GM12891 (cell line): Measurements from ENCODE around the gene LSM3.

ENCODE experiments used
- DNase-seq: peaks from one replicate; pipeline ENCODE4 v3.0.0; 2011; ENCODE audit warnings: low spot score; ENCODE audit not compliant: insufficient read length
- FAIRE-seq: peaks from 2 replicates; lab custom pipeline; 2011; peaks lifted over from hg19 to GRCh38; lab: Jason Lieb, UNC
- PAX5 ChIP-seq: IDR thresholded peaks from 2 replicates; pipeline ENCODE4 v1.6.1; 2011; ENCODE audit warnings: low read length, moderate library complexity, mild to moderate bottlenecking; ENCODE audit not compliant: insufficient read depth, severe bottlenecking
- POLR2A ChIP-seq: IDR thresholded peaks from 2 replicates; pipeline ENCODE4 v1.6.1; 2011; ENCODE audit warnings: low read depth, low read length, control low read depth
- POLR2AphosphoS5 ChIP-seq: IDR thresholded peaks from 2 replicates; pipeline ENCODE4 v1.6.1; 2011; ENCODE audit warnings: low read depth, low read length, control low read depth
- POU2F2 ChIP-seq: IDR thresholded peaks from 2 replicates; pipeline ENCODE4 v1.6.1; 2011; ENCODE audit warnings: low read depth, mild to moderate bottlenecking, control low read depth, low read length, moderate library complexity
- SPI1 ChIP-seq: IDR thresholded peaks from 2 replicates; pipeline ENCODE4 v1.6.1; 2011; ENCODE audit warnings: low read depth, low read length, control low read depth
- TAF1 ChIP-seq: IDR thresholded peaks from 2 replicates; pipeline ENCODE4 v1.6.1; 2011; ENCODE audit warnings: low read depth, low read length, control low read depth

LSM3 gene

DNA sequence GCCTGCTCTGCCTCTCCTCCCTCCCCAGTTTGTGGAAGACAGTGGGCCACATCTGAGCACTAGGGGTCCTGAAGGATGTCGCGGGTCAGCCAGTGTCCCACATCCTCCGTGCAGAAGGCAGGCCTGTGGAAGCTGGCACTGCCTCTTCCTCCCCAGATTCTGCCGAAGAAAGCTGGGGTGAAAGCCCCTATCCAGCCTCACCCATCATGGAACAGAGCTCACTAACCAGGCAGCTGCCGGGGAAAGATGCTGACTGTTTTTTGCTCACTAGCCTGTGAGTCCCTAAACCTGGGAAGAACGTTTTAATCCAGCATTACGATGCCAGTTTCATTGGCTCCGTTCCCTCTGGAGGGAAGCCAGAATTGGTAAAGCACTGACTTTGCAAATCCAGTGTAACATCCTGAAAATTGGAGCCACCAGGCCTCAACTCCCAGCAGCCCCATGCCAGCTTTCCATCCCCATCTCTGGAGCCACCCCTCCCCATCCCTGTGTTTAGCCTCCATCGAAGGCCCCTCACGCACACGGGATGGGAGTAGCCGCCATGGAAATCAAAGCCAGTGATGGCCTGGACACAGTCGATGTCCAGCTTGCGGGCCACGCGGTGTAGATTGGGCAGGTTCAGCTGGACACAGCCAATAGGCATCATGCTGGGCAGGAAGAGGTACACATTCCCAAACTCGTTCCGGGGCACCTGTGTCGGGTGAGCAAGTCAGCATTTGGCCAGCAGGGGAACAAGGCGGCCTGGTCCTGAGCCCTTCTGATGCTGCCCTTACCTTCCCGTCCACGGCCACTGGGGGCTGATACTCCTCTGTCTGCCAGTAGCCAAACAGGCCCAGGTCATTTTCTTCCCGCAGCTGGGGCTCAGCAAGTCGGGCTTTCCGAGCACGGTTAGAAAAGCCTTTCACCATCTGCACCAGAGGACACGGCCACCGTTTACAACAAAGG is 30.3 kb upstream of the LSM3 start:
- no peak for DNase-seq
- TF ChIP-seq SPI1 (no peak), POU2F2 (no peak), POLR2A (no peak), PAX5 (no peak)

DNA sequence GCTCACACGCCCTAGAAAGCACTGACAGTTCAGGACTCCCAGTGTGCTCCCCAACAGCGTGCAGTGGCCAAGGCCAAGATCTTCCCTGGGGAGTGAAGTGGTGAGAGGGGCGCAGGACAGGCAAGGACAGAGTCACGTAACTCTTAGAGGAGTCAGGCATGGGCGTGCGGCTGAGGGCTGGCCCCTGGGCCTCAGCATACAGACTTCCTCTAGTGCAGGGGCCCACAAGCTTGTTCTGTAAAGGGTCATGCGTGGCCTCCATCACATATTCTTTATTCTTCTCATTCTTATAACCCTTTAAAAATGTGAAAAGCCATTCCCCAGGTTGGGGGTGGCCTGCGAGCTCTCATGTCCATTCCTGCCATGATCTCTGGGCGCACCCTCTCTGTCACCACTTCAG is 28.5 kb upstream of the LSM3 start:
- TF ChIP-seq POU2F2 (no peak), PAX5 (no peak), SPI1 (no peak), TAF1 (no peak), POLR2AphosphoS5 (no peak)
- FAIRE-seq (no peak), DNase-seq (no peak)

More for the DNA sequence above, 30.3 kb upstream of the LSM3 start:
- FAIRE-seq: no peak

DNA sequence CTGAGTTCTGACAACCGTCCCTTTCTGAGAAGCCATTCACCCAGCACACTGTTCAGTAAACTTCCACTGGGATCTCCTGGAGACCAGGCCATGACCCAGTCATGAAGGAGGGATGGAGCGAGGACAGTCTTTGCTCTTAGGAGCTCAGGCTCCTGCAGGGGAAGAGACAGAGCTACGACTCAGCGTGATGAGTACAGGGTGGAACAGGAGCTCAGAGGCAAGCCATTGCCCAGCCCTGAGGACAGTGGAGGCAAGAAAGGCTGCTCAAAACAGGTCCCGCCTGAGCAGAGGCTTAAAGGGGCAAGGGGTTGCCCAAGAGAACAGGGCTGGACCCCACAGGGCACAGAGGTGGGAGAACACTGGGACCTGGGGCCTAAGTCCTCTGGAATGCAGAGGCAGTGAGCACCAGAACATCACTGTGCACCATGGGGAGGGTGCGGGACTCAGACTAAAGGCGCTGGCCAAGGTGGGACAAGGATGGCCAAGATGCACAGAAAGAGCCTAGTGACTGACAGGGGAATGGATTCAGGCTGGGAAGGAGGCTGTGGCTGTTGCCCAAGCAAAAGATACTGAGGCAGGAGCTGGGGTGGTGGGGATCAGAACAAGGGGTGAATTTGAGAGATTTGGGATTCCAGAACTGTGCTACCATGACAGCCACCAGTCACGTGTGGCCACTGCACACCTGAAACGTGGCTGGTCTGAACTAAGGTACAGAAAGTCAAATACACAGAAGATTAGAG is 28.0 kb upstream of the LSM3 start:
- DNase-seq (no peak), FAIRE-seq (no peak)
- TF ChIP-seq PAX5 (no peak), POLR2A (no peak), SPI1 (no peak)

DNA sequence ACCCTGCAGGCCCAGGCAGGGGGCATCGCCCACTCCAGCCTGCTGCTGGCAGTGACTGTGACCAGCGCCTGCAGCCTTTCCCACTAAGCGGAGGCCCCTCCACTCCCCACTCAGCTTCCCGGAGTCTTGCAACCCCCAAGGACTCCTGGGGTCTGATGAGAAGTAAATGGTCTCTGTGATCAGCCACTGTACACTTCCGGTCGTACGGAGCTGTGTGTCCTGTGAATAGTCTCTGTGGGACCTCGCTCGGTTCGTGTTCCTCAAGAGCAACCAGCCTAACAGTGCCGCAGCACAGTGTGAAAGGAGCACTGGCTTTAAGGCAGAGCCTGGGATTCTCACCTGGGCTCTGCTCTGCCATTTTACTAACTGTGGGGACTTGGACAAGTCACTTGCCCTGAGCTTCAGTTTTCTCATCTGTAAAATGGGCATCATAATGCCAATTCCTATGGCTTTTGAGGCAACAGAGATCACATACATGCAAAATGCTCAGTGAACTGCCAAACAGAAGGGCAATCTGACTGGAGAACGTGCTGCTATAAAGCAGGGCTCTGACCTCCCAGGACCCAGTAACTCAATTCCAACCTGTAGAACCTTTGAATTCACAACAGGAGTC is 27.0 kb upstream of the LSM3 start:
- FAIRE-seq (no peak), DNase-seq (no peak)
- TF ChIP-seq POLR2A: 0 out of 2 replicates have a peak, but pooled peaks have one; percentile 25
- TF ChIP-seq SPI1: no peak

DNA sequence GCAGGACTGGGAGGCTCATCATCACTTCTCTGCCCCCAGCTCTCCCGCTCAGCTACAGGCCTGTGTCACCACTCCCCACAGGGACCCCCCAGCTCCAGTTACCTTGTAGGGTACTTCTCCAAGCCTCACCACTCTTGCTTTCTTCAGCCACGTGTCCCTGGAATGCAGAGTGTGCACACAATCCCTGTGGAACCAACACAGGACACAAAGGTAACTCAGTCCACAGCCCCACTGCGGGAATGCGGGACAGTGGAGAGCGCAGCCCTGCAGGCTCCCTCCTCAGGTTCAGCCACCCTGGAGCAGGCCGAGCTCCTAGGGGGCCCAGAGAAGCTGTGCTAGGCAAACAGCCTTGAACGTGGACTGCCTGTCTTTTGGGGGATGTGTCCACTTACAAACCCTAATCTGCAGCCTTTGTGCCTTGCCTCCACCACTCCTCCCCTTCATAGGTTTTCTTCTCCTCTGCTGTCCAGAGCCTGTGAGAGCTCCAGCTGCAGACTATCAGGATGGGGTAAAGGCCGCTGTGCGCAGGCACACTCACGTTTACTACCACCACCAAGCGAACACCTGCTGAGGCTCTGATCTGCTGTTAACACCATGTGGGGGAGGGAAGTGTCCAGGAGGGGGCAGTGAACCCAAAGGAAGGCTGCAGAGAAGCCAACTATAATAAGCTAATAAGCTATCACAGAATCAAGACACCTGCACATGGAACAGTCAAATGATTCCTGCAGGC is 26.2 kb upstream of the LSM3 start:
- no peak for DNase-seq
- no peak for TF ChIP-seq POLR2AphosphoS5
- no peak for TF ChIP-seq PAX5
- no peak for TF ChIP-seq TAF1
- no peak for TF ChIP-seq POU2F2
- no peak for TF ChIP-seq SPI1
- no peak for TF ChIP-seq POLR2A
- FAIRE-seq: no peak

DNA sequence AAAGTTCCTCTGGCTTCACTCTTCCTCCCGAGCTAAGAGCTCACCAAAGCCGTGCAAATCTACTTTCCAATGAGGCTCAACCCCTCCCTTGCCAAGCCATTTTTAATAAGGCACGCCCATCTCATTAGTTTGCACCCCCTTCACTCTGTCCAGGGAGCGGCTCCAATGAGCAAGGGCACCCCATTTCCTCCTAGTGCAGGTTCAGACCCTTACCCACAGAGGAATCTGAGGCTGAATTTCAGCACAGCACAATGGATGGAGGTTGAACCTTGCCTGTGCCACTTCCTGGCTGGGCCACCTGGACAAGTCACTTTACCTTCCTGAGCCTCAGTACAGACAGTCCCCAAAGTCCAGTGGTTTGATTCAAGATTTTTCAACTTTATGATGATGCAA is 25.7 kb upstream of the LSM3 start:
- TF ChIP-seq POU2F2 (no peak), SPI1 (no peak)
- FAIRE-seq (no peak), DNase-seq (no peak)

DNA sequence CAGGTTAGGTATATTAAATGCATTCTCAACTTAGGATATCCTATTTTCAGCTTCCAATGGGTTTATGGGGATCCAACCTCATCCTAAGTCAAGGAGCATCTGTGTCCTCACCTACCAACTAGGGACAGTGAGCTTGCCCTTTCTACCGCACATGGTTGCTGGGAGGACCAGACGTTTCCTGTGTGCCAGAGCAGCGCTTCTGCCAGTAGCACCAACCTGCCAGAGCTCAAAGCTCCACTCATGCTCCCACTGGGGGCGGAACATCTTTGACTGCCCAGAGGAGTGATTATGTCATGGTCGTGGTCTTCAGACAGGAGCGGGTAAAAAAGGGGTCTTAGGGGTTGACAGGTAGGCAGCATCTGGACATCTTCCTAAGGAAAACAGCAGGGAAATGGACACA is 25.0 kb upstream of the LSM3 start:
- no peak for DNase-seq
- no peak for FAIRE-seq
- TF ChIP-seq PAX5 (no peak), POLR2AphosphoS5 (no peak), POLR2A (no peak), TAF1 (no peak)

DNA sequence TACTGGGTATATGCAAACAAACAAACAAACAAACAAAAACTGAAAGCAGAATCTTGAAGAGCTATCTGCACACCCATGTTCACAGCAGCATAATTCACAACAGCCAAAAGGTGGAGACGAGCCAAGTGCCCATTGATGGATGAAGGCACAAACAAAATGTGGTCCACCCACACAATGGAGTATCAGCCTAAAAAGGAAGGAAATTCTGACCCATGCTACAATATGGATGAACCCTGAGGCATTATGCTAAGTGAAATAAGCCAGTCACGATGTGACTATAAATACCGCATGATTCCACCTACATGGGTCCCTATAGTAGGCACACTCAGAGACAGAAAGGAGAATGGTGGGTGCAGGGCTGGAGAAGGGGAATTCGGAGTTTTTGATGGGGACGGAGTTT is 24.3 kb upstream of the LSM3 start:
- TF ChIP-seq POU2F2 (no peak), POLR2AphosphoS5 (no peak), TAF1 (no peak), SPI1 (no peak), PAX5 (no peak), POLR2A (no peak)
- DNase-seq: no peak
- no peak for FAIRE-seq

DNA sequence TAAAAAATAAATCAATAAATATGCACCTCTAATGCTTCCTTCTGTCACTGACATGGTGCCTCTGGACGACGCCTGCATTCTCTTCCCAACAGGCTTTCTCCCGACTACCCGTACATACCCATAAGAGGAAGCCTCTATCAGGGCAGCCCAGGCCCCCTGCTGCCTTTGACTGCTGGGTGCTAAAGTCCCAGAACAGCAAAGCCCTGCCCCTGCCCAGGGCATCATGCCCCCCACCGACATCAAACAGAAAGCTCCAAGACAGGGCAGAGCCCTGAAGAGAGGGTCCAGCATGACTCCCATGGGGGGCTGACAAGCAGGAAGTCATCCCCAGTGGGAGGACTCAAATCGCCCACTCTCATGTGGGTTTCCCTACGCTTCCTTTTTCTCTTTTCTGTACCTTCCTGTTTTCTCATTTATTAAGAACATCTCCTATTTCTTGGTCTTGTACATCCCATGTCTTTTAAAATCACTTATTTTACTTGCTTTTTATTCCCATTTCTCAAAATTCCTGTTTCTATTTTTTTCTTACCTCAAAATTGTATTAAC is 23.6 kb upstream of the LSM3 start:
- FAIRE-seq (no peak), DNase-seq (no peak)
- TF ChIP-seq TAF1 (no peak), PAX5 (no peak), SPI1 (no peak), POU2F2 (no peak), POLR2A (no peak), POLR2AphosphoS5 (no peak)

DNA sequence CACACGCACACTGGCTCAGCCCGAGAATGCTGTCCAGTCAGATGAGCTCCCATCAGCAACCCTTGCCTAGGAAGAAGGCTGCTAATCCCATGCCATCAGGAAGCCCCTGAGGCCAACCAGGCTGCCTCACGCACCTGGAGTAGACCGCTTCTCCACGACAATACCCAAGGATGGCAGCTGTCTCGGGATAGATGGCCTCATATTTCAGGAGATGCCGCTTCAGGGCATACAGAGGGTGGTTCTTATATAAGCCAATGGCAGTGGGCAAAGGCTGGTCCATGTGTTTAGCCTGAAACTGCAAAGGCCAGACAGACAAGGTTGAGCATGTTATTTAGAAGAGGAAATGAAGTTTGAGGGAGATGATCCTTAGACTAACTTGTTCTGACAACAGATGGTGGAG is 22.4 kb upstream of the LSM3 start:
- FAIRE-seq: no peak
- no peak for DNase-seq

More for the DNA sequence above, 22.4 kb upstream of the LSM3 start:
- no peak for TF ChIP-seq TAF1
- no peak for TF ChIP-seq PAX5
- TF ChIP-seq POLR2A: no peak
- TF ChIP-seq POU2F2: no peak
- TF ChIP-seq SPI1: no peak
- no peak for TF ChIP-seq POLR2AphosphoS5
